ENCODE results near the gene B4GALNT4. TPM values are rescaled to one million over a fixed set of nuclear protein-coding genes. Genes with fewer than 3 reads are reported as not detected.
"Not testable (repeated sequence)": the region's sequence is repeated elsewhere in the genome, so short reads cannot be mapped to it uniquely, and the experiment has no call there.

B4GALNT4 gene
- total RNA-seq, 1 donor from 2014 or later, result 1.5 TPM

DNA sequence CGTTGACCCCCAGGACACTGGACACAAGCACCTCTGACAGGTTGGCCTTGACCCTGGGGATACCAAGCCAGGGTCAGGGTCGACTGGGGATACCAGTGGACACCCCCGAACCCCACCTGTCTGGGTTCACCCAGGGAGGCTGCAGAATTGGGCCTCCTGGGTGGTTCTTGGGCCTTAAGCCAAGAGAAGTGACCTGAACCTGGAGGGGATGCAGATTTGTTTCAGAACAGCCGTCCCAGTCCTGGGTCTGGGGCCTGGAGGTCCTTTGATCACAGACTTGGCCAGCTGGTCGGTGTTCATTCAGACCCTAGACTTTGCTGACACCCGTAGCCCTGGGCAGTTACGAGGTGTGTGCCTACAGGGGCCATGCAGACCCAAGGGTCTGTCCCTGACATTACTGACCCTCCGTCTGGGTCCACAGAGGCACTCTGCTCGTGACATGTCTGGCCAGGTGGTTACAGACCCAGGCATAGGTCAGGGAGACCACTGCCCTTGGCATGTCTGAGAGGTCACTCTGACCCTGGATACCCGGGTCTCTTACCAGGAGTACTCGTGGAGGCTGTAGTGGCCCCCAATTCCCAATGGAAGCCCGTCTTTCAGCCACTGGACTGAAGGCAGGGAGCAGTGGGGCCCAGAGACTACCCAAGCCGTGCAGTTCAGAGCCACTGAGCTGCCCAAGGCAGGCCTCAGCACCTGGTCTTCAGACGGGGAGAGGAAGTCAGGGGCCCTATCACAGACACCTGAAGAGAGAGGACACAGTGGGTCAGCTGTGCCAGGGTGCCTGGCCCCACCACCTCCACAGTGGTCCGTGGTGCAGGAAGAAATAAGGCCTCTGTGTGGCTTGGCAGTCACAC, 39.1 kb downstream of the B4GALNT4 start:
- Histone ChIP-seq H3K9me3 (replicated peaks) (no peaks in the 10 kb centered on the region), H3K27ac (replicated peaks) (no peak overlapping the region), H3K36me3 (no peaks in the 10 kb centered on the region), H3K4me1 (peaks cover 32% of the 10 kb centered on the region), H3K27me3 (ENCODE audit: low read depth) (no peaks in the 10 kb centered on the region), H3K4me3 (no peak overlapping the region)
- no peak for DNase-seq
- intact Hi-C loops (cut with micrococcal nuclease), result no loop called here
- TF ChIP-seq, protein P1, sequence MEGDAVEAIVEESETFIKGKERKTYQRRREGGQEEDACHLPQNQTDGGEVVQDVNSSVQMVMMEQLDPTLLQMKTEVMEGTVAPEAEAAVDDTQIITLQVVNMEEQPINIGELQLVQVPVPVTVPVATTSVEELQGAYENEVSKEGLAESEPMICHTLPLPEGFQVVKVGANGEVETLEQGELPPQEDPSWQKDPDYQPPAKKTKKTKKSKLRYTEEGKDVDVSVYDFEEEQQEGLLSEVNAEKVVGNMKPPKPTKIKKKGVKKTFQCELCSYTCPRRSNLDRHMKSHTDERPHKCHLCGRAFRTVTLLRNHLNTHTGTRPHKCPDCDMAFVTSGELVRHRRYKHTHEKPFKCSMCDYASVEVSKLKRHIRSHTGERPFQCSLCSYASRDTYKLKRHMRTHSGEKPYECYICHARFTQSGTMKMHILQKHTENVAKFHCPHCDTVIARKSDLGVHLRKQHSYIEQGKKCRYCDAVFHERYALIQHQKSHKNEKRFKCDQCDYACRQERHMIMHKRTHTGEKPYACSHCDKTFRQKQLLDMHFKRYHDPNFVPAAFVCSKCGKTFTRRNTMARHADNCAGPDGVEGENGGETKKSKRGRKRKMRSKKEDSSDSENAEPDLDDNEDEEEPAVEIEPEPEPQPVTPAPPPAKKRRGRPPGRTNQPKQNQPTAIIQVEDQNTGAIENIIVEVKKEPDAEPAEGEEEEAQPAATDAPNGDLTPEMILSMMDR (IDR thresholded peaks at IDR 0.05; ENCODE audit: borderline replicate concordance), result no peak

- Histone ChIP-seq H3K4me3 (no peak overlapping the region), H3K27me3 (ENCODE audit: low read depth) (no peaks in the 10 kb centered on the region), H3K9me3 (replicated peaks) (no peaks in the 10 kb centered on the region), H3K4me1 (peaks cover 32% of the 10 kb centered on the region), H3K36me3 (no peaks in the 10 kb centered on the region), H3K27ac (replicated peaks) (no peak overlapping the region)
- intact Hi-C loops (cut with micrococcal nuclease), result no loop called here
- no peak for DNase-seq
- TF ChIP-seq, protein P1 (IDR thresholded peaks at IDR 0.05; ENCODE audit: borderline replicate concordance), result no peak
Observed at GRCh38 chr11:409008-409599, 39.8 kb downstream of the B4GALNT4 start.

DNA sequence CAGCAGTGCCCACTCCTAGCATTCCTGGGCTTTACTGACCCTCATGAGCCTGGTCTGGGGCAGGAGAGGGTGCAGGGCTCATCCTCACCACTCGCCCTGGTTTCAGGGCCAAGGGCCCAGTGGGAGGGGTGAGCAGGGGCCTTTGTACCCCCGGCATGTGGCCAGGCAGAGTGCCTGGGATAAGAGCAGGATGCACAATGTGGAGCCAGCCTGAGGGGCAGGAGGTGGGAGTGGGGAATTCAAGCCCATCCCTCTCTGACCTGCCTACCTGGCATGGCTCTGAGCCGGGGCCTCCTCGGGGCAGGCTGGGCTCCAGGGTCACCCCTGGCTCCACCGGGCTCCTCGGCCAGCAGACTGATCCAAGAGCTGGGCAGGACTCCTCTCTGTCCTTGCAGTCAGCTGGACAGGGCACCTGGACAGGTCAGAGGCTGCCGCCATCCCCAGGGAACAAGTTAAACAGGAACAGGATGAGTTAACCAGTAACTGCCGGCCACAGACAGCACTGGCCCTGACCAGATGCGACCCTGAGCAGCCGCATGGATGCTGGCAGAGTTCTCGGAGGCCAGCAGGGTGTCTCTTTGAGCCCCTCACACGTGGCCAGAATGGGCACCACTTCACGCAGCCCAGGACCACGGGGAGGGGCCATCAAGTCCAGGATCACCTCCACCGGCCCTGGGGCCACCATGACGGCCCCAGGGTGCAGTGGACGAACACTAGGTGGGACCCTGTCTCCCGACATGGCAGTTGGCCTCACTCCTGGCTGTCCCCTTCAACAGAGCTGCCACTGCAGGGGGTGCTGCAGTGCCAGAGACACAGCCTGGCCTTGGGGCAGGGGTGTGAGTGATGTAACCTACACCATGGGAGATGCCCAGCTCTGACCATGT, 40.5 kb downstream of the B4GALNT4 start:
- Histone ChIP-seq H3K27ac (replicated peaks) (no peak overlapping the region), H3K4me1 (peaks cover 32% of the 10 kb centered on the region), H3K36me3 (no peaks in the 10 kb centered on the region), H3K9me3 (replicated peaks) (no peaks in the 10 kb centered on the region), H3K4me3 (no peak overlapping the region), H3K27me3 (ENCODE audit: low read depth) (peaks cover 7% of the 10 kb centered on the region)
- DNase-seq, result no peak
- TF ChIP-seq, protein P1 (IDR thresholded peaks at IDR 0.05; ENCODE audit: borderline replicate concordance), result no peak
- intact Hi-C loops (cut with micrococcal nuclease), result no loop called here

- H3K27ac ChIP-seq (replicated peaks); H3K4me3 ChIP-seq; DNase-seq; intact Hi-C loops (cut with micrococcal nuclease); H3K9me3 ChIP-seq (replicated peaks); H3K36me3 ChIP-seq: not testable (repeated sequence)
- Histone ChIP-seq H3K27me3 (ENCODE audit: low read depth) (peaks cover 14% of the 10 kb centered on the region), H3K4me1 (peaks cover 29% of the 10 kb centered on the region)
Observed at GRCh38 chr11:410711-411110, 41.4 kb downstream of the B4GALNT4 start.

- Histone ChIP-seq H3K27me3 (ENCODE audit: low read depth) (peaks cover 22% of the 10 kb centered on the region), H3K4me1 (peaks cover 29% of the 10 kb centered on the region)
- intact Hi-C loops (cut with micrococcal nuclease); H3K4me3 ChIP-seq; H3K36me3 ChIP-seq; H3K9me3 ChIP-seq (replicated peaks); DNase-seq; H3K27ac ChIP-seq (replicated peaks): not testable (repeated sequence)
Observed at GRCh38 chr11:411520-411919, 42.2 kb downstream of the B4GALNT4 start.

DNA sequence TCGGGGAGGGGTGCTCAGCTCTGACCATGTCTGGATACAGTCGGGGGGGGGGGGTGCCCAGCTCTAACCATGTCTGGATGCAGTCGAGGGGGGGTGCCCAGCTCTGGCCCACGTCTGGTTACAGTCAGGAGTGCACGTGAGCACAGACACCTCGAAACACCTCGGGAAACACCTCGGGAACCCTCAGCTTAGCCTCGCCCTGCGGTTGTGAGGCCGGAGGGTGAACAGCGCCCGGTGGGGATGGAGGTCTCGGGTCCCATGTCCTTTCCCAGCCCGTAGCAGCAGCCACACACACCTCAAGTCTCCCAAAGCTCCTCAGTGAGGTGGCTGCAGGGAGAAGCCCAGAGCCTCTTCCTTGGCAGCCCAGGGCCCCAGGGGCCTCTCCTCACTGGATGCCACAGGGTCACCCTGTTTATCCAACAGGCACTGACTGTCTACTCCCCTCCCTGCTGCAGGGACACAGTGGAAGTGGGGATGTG, 43.4 kb downstream of the B4GALNT4 start:
- H3K4me1 ChIP-seq, result peaks cover 33% of the 10 kb centered on the region
- no peaks in the 10 kb centered on the region for H3K36me3 ChIP-seq
- H3K9me3 ChIP-seq (replicated peaks), result no peaks in the 10 kb centered on the region
- intact Hi-C loops (cut with micrococcal nuclease), result no loop called here
- peaks cover 34% of the 10 kb centered on the region for H3K27me3 ChIP-seq (ENCODE audit: low read depth)
- no peak for DNase-seq
- no peak overlapping the region for H3K27ac ChIP-seq (replicated peaks)
- TF ChIP-seq, protein P1 (IDR thresholded peaks at IDR 0.05; ENCODE audit: borderline replicate concordance), result no peak
- H3K4me3 ChIP-seq, result peak overlapping the region; percentile 46
